ENCODE results near the gene ABAT.

ABAT gene

DNA sequence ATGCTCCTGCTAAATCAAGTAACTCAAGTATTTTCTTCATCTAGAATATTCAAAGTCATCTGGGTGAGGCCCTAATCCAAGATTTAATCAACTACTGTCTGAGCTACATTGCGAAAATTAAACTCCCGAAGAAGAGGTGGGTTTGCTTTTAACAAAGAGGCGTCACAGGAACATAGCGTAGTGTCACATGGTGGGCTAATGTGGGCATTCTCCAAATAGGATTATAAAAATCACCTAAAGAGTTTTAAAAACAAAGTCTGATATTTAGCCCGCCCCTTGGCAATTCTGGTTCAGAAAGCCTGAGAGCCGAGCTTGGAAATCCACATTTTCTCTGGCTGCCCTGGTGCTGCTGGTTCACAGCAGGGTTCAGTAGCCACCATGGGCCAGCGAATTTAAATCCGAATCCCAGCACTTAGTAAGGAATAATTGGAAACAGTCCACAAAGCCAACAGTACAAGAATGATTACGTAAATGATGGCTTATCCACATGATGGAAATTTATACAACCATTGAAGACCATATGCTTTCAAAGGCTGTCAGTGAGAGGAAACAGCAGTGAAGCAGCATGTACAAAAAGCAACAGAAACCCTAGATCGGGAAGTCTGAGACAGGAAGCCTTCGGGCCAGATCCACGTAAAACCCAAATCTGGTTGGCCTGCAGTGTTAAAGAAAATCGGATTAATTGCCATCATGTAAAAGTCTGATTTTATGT lies 132.0 kb downstream of the ABAT start:
- peaks cover 88% of the 10 kb centered on the region for H3K36me3 ChIP-seq
- TF ChIP-seq, protein P1, sequence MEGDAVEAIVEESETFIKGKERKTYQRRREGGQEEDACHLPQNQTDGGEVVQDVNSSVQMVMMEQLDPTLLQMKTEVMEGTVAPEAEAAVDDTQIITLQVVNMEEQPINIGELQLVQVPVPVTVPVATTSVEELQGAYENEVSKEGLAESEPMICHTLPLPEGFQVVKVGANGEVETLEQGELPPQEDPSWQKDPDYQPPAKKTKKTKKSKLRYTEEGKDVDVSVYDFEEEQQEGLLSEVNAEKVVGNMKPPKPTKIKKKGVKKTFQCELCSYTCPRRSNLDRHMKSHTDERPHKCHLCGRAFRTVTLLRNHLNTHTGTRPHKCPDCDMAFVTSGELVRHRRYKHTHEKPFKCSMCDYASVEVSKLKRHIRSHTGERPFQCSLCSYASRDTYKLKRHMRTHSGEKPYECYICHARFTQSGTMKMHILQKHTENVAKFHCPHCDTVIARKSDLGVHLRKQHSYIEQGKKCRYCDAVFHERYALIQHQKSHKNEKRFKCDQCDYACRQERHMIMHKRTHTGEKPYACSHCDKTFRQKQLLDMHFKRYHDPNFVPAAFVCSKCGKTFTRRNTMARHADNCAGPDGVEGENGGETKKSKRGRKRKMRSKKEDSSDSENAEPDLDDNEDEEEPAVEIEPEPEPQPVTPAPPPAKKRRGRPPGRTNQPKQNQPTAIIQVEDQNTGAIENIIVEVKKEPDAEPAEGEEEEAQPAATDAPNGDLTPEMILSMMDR (IDR thresholded peaks at IDR 0.05; ENCODE audit: low read depth, low read length) = no peak
- no peaks in the 10 kb centered on the region for H3K4me1 ChIP-seq
- no peak for DNase-seq
- no peaks in the 10 kb centered on the region for H3K9me3 ChIP-seq
- no peak overlapping the region for H3K4me3 ChIP-seq (ENCODE audit: low read depth, low read length)
- no peaks in the 10 kb centered on the region for H3K27me3 ChIP-seq

DNA sequence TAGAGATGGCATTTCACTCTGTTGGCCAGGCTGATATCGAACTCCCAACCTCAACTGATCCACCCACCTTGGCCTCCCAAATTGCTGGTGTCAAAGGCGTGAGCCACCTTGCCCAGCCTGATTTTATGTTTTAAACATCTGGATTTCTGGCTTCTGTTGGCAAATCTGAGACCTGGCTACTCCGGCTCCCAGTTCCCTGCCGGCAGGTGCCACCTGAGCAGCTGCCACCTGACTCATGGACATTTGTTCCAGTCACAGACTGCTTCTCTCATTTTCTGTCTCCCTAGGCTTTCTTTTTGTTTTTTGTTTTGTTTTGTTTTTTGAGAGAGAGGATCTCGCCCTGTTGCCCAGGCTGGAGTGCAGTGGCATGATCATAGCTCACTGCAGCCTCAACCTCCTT lies 132.8 kb downstream of the ABAT start:
- Histone ChIP-seq H3K27me3 (no peaks in the 10 kb centered on the region), H3K4me1 (no peaks in the 10 kb centered on the region; the same call in 1 of the 2 replicates), H3K4me3 (ENCODE audit: low read depth, low read length) (no peak overlapping the region), H3K36me3 (peaks cover 88% of the 10 kb centered on the region), H3K9me3 (no peaks in the 10 kb centered on the region)
- no peak for DNase-seq
- TF ChIP-seq, protein P1 (IDR thresholded peaks at IDR 0.05; ENCODE audit: low read depth, low read length) = no peak

DNA sequence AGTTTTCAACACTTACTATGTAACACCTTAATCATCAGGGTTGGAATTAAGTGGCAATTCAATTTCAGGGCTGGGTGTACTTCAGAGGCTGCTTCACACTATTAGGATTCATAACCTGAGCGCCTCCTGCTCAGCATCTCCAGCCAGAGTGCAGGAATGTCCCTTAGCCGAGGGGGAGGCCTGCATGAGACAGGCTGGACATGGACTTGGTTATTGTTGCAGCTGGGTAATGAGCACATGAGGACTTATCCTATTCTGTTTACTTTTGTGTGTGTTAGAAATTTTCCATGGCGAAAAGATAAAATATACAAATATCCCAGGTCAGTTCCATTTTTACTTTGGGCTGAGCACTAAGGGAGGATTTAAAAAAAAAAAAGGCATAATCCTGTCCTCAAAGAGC lies 133.6 kb downstream of the ABAT start:
- Histone ChIP-seq H3K9me3 (no peaks in the 10 kb centered on the region), H3K4me3 (ENCODE audit: low read depth, low read length) (no peak overlapping the region), H3K36me3 (peaks cover 88% of the 10 kb centered on the region), H3K4me1 (no peaks in the 10 kb centered on the region; the same call in 1 of the 2 replicates), H3K27me3 (no peaks in the 10 kb centered on the region)
- no peak for DNase-seq
- TF ChIP-seq, protein P1 (IDR thresholded peaks at IDR 0.05; ENCODE audit: low read depth, low read length) = no peak

DNA sequence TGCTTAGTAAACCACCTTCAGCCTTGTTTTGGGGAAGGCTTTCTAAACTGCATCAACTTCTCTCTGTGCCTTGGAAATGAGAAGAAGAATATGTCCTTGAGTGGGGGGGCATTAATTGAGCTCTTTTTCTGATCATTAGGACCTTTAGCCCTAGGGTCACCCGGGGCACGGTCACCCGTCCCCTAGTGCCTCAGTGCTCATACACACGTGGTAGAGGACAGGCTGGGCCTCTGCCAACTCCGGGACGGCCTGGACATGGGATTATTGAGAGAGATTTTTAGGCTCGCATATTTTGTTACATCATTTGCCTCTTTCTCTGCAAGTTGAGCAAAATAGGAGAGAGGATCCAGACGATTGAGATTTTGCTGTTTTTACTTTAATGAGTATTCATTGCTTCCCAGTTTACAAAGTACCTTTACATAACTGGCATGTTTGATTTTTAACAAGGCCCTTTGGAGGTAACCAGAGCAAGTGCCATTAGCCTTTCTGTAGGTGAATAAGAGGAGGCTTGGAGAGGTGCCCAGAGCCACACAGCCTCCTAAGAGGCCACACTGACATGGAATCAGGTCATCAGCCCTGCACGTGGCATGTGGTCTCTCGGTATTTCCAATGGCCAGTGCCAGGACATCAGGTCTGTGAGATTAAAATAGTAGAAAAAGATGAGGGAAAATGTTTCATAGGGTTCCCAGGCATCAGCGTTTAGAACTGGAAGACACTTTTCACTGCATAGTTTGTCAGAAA lies 134.4 kb downstream of the ABAT start:
- no peaks in the 10 kb centered on the region for H3K27me3 ChIP-seq
- TF ChIP-seq, protein P1 (IDR thresholded peaks at IDR 0.05; ENCODE audit: low read depth, low read length) = no peak
- no peak for DNase-seq
- H3K4me1 ChIP-seq = no peaks in the 10 kb centered on the region; the same call in 1 of the 2 replicates
- no peaks in the 10 kb centered on the region for H3K9me3 ChIP-seq
- H3K36me3 ChIP-seq = peaks cover 87% of the 10 kb centered on the region
- no peak overlapping the region for H3K4me3 ChIP-seq (ENCODE audit: low read depth, low read length)

DNA sequence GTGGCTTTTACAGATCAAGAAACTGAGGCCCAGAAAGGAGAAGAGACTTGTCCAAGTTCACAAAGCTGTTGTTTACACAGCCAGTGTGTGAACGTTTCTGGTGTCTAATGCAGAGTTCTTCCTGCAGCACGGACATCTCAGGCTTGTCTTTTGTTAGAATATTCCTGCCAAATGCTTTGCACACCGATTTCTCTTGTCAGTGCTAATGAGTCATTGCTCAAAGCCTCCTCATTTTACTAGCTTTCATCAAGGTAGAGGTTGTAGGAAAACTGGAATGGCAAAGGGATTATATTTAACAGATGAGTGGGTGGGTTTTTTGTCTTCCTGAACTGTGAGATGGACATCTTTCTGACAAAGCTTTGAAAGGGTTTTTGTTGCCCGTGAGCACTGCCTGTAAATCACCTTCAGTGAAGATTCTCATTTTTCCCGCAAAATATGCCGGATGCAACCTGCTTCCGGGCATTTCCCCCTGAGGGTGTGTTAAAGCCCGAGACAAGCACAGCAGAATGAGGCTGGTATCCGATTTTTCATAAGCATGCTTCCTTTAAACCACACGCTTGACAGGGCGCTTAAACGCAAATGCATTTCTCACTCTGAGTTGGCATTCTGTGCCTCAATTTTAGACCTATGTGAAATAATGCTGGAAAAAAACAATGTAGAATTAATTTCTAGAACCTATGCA lies 137.9 kb downstream of the ABAT start:
- Histone ChIP-seq H3K9me3 (no peaks in the 10 kb centered on the region), H3K4me3 (ENCODE audit: low read depth, low read length) (no peak overlapping the region), H3K27me3 (no peaks in the 10 kb centered on the region), H3K4me1 (no peaks in the 10 kb centered on the region; the same call in 1 of the 2 replicates), H3K36me3 (peaks cover 96% of the 10 kb centered on the region)
- TF ChIP-seq, protein P1 (IDR thresholded peaks at IDR 0.05; ENCODE audit: low read depth, low read length) = no peak
- DNase-seq = no peak
